ENCODE measurements around the gene RNF213.
A peak's percentile ranks its signal among the peaks of the same experiment; 100 is the strongest.
"Not testable (repeated sequence)": the region's sequence is repeated elsewhere in the genome, so short reads cannot be mapped to it uniquely, and the experiment has no call there.

The RNF213 gene

DNA sequence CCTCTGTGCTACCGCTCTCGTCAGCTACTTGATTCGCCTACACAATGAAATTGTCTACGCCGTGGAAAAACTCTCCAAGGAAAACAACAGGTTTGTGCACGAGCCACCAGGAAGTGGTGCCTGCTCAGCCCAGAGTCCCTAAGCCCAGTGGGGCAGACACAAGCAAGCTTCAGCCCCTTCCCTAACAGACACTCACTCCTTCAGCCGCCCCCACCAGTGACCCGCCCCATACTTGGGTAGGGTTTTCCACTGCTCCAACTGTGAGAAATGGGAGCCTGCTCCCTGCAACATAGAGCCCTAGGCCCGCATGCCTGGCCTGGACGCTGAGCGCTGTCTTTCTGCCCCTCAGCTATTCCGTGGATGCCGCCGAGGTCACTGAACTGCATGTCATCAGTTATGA is 125.7 kb downstream of the RNF213 start:
- FAIRE-seq (no peak), DNase-seq (ENCODE audit: low spot score) (no peak)

DNA sequence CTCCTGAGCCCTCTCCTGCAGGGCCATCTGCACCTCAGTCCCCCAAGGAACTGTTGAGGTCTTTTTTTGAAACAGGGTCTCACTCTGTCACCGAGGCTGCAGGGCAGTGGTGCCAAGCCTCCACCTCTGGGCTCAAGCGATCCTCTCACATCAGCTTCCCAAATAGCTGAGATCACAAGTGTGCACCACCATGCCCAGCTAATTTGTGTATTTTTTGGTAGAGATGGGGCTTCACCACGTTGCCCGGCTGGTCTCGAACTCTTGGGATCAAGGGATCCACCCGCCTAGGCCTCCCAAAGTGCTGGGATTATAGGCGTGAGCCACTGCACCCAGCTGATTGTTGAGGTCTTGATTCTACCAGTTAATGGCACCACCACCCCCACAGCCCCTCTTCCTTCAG is 126.4 kb downstream of the RNF213 start:
- no peak for DNase-seq (ENCODE audit: low spot score)
- FAIRE-seq, result no peak

- DNase-seq (ENCODE audit: low spot score), result no peak
- FAIRE-seq, result peak; percentile 77
Measured at GRCh38 chr17:80388175-80388574, 127.5 kb downstream of the RNF213 start.

DNA sequence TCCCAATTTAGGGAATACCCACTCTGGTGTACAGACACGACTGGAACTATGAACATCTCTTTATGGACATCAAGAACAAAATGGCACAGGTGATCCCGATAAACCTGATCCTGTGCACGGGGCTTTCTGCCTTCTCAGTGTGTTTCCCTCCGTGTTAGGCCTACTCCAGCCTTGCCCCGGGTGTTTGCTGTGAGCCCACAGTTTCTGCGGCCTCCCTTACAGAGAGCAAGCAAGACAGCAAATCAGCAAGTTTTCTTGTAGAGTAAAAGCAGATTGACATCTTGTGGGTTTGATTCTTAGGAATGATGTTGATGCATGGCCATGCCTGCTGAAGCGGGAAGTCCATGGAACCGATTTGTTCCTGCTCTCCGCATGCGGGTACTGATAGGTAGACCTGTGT is 127.9 kb downstream of the RNF213 start:
- DNase-seq (ENCODE audit: low spot score) (no peak), FAIRE-seq (no peak)

GRCh38 chr17:80389011-80389995 is 128.7 kb downstream of the RNF213 start:
- no peak for FAIRE-seq
- no peak for DNase-seq (ENCODE audit: low spot score)

GRCh38 chr17:80393241-80393890 is 132.7 kb downstream of the RNF213 start:
- FAIRE-seq (no peak), DNase-seq (ENCODE audit: low spot score) (no peak)

DNA sequence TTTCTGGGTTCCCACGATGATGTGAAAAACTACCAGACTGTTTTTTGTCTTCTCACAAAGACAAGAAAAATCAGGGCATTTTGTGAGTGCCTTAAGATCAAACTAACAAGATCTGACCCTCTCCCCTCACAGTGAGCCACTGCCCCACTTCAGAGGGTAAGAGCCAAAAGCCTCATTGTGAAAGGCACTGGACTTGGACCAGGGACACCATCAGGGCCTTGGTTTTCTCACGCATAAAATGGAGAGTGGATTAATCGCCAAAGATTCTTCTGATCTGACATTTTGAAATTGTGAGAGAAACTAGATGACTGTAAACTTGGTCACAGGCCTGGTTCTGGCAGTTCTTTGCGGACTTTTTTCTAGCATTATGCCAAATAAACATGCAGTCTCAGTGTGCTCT is 133.3 kb downstream of the RNF213 start:
- DNase-seq (ENCODE audit: low spot score), result no peak
- no peak for FAIRE-seq

GRCh38 chr17:80394629-80395216 is 134.1 kb downstream of the RNF213 start:
- FAIRE-seq (no peak), DNase-seq (ENCODE audit: low spot score) (no peak)

DNA sequence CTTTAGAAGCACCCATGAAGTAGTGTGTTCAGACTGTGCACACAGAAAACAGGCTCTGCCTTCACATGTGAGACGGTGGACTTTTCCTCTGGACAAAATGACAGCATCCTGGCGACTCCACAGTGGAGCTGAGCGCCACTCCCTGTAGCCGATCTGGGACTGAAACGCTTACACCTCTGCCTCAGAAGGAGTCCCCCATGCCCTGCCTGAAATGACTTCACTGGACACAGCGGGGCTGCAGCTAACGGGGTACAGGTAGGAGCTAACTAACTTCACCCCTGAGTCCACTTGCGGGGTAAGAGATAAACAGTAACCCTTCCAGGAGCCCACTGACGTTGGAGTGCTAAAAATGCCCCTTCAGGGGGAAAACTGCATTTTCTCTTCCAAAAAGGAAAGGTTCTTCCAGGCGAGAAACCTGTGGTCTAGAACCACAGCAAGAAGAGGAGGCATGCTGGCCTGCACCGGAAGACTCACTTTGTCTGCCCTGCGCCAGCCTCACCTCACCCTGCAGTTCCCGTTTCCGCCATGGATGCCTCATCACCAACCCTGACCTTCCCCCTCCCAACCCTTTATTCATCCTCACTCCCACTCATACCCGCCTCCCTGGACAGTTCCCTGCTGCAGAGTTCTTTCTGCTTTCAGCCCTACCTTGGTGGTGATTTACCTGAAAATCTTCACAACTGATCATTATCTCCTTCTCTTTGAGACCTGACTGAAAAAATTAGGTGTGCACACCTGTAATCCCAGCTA is 134.9 kb downstream of the RNF213 start:
- no peak for FAIRE-seq

DNA sequence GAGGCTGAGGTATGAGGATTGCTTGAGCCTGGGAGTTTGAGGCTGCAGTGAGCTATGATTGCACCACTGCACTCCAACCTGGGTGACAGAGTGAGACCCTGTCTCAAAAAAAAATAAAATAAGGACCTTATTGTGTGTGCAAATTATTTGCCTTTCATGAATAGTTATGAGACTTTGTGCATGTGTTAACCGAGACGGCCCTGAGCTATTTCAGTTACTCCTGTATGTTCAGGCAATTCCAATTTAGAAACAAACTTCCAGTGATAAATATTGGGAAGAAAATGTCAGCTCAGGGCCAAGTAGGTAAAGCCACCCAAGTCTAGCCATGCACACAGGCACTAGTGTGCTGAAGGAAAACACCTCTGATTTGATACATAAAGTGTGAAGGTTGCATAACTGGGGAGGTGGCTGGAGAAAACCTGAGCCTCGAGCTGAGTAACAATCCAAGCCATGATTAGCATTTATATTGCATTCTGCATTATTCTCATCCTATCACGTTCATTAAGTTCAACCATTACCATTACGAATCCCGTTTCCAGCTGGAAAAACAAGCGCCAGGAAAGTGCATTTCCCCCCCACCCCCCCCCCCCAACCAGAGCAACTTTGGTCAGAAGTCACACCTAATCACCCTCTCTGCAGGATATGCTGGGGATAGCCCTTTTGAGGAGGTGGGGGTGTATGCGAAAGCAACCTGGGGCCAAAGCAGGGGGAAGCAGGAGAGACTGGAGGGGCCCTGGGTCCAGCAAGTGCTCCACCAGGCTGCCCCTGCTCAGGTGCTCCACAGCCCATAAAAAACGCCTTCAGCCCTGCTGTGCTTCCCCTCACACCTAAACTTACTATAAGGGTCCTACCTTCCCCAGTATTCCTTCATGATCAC is 135.7 kb downstream of the RNF213 start:
- no peak for FAIRE-seq
- DNase-seq (ENCODE audit: low spot score), result no peak

More for the DNA sequence above, 134.9 kb downstream of the RNF213 start:
- DNase-seq (ENCODE audit: low spot score), result no peak

- DNase-seq (ENCODE audit: low spot score) (no peak), FAIRE-seq (no peak)
Measured at GRCh38 chr17:80397034-80397387, 136.4 kb downstream of the RNF213 start.

DNA sequence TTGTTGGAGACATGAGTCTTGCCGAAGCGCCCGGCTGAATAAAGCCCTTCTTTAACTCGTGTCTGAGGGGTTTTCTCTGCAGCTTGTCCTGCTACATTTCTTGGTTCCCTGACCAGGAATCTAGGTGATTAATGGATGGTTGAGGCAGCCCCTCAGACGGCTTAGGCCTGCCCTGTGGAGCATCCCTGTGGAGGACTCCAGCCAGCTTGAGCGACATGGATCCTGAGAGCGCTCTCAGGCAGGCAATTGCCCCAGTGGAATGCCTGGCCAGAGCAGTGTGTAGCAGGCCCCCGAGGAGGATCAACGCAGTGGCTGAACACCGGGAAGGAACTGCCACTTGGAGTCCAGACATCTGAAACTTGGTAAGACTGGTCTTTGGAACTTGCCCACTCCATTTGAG is 137.0 kb downstream of the RNF213 start:
- FAIRE-seq (no peak), DNase-seq (ENCODE audit: low spot score) (no peak)

DNA sequence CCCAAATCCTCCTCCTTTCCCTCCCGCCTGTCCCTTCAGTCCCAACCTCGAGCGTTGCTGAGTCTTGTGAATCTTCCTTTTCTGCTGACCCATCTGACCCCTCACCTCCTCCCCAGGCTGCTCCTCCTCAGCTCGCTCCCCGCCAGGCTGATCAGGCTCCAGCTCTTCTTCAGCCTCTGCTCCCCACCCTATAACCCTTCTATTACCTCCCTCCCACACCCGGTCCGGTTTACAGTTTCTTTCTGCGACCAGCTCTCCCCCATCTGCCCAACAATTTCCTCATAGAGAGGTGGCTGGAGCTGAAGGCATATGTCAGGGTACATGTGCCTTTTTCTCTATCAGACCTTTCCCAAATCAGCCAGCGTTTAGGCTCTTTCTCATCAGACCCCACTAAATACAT is 140.4 kb downstream of the RNF213 start:
- FAIRE-seq, result peak; percentile 44
- DNase-seq (ENCODE audit: low spot score), result not testable (repeated sequence)

DNA sequence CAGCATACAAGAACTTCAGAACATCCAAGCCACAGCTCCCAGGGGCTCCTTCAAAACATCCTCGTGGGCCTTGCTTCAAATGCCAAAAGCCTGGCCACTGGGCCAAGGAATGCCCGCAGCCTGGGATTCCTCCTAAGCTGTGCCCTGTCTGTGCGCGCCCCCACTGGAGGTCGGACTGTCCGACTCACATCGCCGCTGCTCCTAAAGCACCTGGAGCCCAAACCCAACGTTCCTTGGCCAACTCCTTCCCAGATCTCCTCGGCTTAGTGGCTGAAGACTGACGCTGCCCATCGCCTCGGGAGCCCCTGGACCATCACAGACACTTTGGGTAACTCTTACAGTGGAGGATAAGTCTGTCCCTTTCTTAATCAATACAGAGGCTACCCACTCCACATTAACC is 141.4 kb downstream of the RNF213 start:
- not testable (repeated sequence) for DNase-seq (ENCODE audit: low spot score); FAIRE-seq

DNA sequence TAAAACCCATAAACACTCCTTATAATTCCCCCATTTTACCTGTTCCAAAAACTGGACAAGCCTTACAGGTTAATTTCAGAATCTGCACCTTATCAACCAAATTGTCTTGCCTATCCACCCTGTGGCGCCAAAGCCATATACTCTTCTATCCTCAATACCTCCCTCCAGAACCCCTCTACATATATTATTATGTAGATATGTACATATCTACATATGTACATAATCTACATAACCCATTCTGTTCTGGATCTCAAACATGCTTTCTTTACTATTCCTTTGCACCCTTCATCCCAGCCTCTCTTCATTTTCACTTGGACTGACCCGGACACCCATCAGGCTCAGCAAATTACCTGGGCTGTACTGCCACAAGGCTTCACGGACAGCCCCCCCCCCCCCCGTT is 142.3 kb downstream of the RNF213 start:
- FAIRE-seq (no peak), DNase-seq (ENCODE audit: low spot score) (no peak)

DNA sequence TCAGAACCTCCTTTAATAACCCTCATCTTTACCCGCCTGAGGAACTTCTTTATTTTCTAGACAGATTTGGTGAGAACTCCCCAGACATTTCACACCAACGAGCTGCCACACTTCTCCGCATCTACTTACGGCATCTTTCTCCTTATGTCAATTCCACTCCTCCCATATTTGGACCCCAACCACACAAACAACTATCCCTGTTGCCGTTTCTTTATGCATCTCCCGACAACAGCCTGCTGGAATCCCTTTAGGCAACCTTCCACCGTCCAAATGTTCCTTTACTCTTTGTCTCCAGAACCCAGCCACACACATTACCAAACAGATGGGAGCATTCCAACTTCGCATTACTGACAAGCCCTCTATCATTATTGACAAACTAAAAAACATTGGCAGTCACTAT is 145.5 kb downstream of the RNF213 start:
- FAIRE-seq (no peak), DNase-seq (ENCODE audit: low spot score) (no peak)

- not testable (repeated sequence) for DNase-seq (ENCODE audit: low spot score); FAIRE-seq
Measured at GRCh38 chr17:80407917-80408316, 147.3 kb downstream of the RNF213 start.

- DNase-seq (ENCODE audit: low spot score) (no peak), FAIRE-seq (no peak)
Measured at GRCh38 chr17:80408872-80409271, 148.2 kb downstream of the RNF213 start.

GRCh38 chr17:80409626-80410025 is 149.0 kb downstream of the RNF213 start:
- FAIRE-seq (no peak), DNase-seq (ENCODE audit: low spot score) (no peak)

DNA sequence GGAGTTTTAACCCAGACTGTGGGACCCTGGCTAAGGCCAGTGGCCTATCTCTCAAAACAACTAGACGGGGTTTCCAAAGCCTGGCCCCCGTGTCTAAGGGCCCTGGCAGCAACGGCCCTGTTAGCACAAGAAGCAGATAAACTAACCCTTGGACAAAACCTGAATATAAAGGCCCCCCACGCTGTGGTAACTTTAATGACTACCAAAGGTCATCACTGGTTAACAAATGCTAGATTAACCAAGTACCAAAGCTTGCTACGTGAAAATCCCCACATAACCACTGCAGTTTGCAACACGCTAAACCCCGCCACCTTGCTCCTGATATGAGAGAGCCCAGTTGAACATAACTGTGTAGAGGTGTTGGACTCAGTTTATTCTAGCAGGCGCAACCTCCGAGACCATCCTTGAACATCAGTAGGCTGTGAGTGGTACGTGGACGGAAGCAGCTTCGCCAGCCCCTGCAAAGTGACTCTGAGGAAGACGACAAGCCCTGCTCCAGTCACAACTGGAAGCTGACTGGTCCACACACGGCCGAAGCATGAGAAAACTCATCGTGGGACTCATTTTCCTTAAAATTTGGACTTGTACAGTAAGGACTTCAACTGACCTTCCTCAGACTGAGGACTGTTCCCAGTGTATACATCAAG is 149.9 kb downstream of the RNF213 start:
- FAIRE-seq; DNase-seq (ENCODE audit: low spot score): not testable (repeated sequence)
